Lower leg skin (tissue), 3 donors: ENCODE data around the gene PLSCR3.

Experiments used
- CTCF ChIP-seq, 3 donors: fragments of 450-650 bp; IDR thresholded peaks; one replicate each; pipeline ENCODE4 v1.5.1; 2016; ENCODE audit warnings: antibody characterized with exemption in 3 of 3, mild to moderate bottlenecking in 3 of 3, moderate library complexity in 2 of 3
- POLR2A ChIP-seq, 2 donors: fragments of 450-650 bp; IDR thresholded peaks; one replicate each; pipeline ENCODE4 v1.6.1; 2016 to 2017; ENCODE audit warnings: antibody characterized with exemption in 2 of 2, mild to moderate bottlenecking in 1 of 2, moderate library complexity in 1 of 2

DNA sequence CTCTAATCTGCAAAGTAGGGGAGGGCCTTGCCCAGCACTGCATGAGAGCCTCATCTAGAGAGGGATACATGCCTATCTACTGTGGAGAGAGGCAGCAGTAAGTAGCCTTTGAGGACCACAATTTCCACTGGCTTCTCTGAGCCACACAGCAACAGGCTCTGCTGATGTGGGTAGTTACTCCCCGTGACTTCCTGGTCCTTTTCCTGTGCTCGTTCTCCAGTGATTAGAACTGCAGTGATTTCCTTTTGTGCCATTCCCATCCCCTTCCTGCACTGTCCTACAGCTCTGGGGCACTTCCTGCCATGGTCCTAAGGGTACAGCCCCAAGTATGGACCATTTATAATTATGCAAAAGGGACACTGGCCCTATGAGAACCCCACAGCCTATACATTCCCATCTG, 3.0 kb downstream of the PLSCR3 start:
- TF ChIP-seq CTCF (IDR thresholded peaks at IDR 0.05), result no peak
- no peak for TF ChIP-seq POLR2A (IDR thresholded peaks at IDR 0.05)
